Osteocyte (in vitro differentiated cells): ENCODE measurements around the gene MFSD6. TPM values are rescaled to one million over a fixed set of nuclear protein-coding genes. Genes with fewer than 3 reads are reported as not detected.

ENCODE experiments used
- DNase-seq: peaks from one replicate; pipeline ENCODE4 v3.0.0; 2021; ENCODE audit warnings: mixed read lengths; ENCODE audit not compliant: unreplicated experiment; ENCODE audit errors: extremely low spot score
- H3K27ac Mint-ChIP-seq: one replicate; pipeline ENCODE4 v1.8.0; 2021; ENCODE audit warnings: mild to moderate bottlenecking, mixed read lengths; ENCODE audit not compliant: unreplicated experiment
- H3K27me3 Mint-ChIP-seq: one replicate; pipeline ENCODE4 v1.8.0; 2021; ENCODE audit warnings: mixed read lengths; ENCODE audit not compliant: unreplicated experiment
- H3K36me3 Mint-ChIP-seq: one replicate; pipeline ENCODE4 v1.8.0; 2021; ENCODE audit warnings: mixed read lengths; ENCODE audit not compliant: unreplicated experiment
- H3K4me1 Mint-ChIP-seq: one replicate; pipeline ENCODE4 v1.8.0; 2021; ENCODE audit warnings: mixed read lengths; ENCODE audit not compliant: unreplicated experiment
- H3K4me3 Mint-ChIP-seq: one replicate; pipeline ENCODE4 v1.8.0; 2021; ENCODE audit warnings: mild to moderate bottlenecking, moderate library complexity, mixed read lengths; ENCODE audit not compliant: unreplicated experiment
- H3K9me3 Mint-ChIP-seq: one replicate; pipeline ENCODE4 v1.8.0; 2021; ENCODE audit warnings: mixed read lengths; ENCODE audit not compliant: unreplicated experiment
- total RNA-seq: library from RNA; stranded (reverse); gene quantifications from 2 replicates; pipeline ENCODE4 v1.2.1, GENCODE V29; 2021
- TF ChIP-seq, protein P1 (sequence below): fragments of 200-600 bp; sonication (generic); IDR thresholded peaks from 2 replicates; pipeline ENCODE4 v1.5.0; 2021; ENCODE audit warnings: antibody characterized with exemption, mild to moderate bottlenecking, moderate library complexity

MFSD6 gene
- total RNA-seq, 1 donor from 2014 or later, result 12.1 TPM

DNA sequence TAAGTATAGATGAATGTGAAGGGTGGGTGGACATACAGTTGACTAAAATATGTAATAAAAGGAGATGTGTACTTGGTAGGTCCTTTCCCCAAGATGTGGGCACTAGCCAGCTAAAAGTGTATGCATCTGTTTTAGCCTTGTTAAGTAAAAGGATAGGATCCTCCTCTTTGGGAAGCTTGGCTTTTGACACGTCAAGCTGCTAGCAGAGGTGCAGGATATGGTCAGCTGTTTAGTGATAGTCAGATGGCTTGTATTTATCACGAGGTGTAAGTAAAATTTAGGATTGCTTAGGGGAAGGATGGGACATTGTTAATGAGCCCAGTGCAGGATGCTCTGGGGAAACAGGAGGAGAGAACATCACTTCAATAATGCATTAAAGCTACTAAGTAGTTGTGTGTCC, 1.5 kb downstream of the MFSD6 start:
- Mint-ChIP-seq H3K27me3 (peaks cover 5% of the 10 kb centered on the region), H3K27ac (no peak overlapping the region), H3K4me3 (peak overlapping the region; percentile 74), H3K4me1 (no peaks in the 10 kb centered on the region), H3K36me3 (peaks cover 4% of the 10 kb centered on the region), H3K9me3 (no peaks in the 10 kb centered on the region)
- TF ChIP-seq, protein P1, sequence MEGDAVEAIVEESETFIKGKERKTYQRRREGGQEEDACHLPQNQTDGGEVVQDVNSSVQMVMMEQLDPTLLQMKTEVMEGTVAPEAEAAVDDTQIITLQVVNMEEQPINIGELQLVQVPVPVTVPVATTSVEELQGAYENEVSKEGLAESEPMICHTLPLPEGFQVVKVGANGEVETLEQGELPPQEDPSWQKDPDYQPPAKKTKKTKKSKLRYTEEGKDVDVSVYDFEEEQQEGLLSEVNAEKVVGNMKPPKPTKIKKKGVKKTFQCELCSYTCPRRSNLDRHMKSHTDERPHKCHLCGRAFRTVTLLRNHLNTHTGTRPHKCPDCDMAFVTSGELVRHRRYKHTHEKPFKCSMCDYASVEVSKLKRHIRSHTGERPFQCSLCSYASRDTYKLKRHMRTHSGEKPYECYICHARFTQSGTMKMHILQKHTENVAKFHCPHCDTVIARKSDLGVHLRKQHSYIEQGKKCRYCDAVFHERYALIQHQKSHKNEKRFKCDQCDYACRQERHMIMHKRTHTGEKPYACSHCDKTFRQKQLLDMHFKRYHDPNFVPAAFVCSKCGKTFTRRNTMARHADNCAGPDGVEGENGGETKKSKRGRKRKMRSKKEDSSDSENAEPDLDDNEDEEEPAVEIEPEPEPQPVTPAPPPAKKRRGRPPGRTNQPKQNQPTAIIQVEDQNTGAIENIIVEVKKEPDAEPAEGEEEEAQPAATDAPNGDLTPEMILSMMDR, result no peak
- no peak for DNase-seq

DNA sequence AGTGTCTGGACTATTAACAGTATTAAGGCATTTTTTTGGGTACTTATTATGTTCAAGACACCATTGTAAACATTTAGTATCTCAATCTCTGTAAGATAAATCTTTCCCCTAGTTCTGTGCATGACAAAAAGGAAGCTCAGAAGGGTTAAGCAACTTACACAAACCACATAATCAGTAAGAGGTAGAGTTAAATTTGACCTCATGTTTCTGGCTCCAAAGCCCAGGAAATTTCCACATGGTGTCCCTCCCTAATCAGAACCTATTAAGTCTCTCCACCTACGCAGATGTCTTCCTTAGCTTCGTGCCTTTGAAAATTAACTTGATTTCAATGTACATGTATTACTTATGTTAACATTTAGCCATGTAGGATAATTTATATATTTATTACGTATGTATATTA, 2.0 kb downstream of the MFSD6 start:
- H3K27ac Mint-ChIP-seq, result no peak overlapping the region
- TF ChIP-seq, protein P1, result no peak
- H3K4me1 Mint-ChIP-seq, result no peaks in the 10 kb centered on the region
- H3K27me3 Mint-ChIP-seq, result peaks cover 5% of the 10 kb centered on the region
- H3K36me3 Mint-ChIP-seq, result peaks cover 4% of the 10 kb centered on the region
- no peaks in the 10 kb centered on the region for H3K9me3 Mint-ChIP-seq
- no peak for DNase-seq
- H3K4me3 Mint-ChIP-seq, result no peak overlapping the region

DNA sequence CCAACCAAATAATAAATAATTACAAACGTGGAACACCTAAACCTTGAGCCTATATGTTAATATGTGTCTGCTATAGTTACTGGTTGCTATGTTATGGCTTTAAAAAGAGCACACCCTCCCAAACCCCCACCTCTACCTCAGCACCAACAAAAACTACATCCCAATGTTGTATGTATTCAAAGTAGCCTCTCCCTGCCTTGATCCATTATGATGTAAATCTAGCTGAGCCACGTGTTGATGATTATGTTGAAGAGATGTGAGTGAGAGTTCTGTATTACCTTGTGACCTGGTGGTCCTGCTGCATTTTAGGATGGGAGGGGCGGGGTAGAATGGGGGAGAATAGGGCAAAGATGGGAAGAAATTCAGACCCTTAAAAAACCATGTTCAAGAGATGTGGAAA, 4.8 kb downstream of the MFSD6 start:
- Mint-ChIP-seq H3K27me3 (peaks cover 5% of the 10 kb centered on the region), H3K4me3 (no peak overlapping the region), H3K4me1 (peaks cover 7% of the 10 kb centered on the region), H3K9me3 (no peaks in the 10 kb centered on the region), H3K27ac (no peak overlapping the region), H3K36me3 (peaks cover 5% of the 10 kb centered on the region)
- DNase-seq, result no peak
- TF ChIP-seq, protein P1, result no peak

DNA sequence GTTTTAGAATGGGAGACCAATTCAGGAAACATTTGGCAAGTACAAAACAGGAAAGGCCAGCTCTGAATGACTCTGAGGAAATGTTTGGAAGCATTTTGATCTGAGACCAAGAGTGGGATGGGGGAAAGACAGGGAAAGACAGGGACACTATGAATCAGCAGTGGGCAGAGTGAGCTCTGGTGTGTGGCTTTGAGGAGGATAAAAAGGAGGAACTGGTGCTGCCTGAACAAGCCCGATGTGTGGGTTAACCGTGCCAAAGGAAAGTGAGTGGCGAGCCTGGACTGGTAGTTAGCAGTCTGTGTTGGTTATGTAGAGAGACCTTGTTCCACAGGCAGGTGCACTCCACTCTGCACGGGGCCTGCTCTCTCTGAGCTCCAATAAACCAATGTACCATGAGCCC, 5.3 kb downstream of the MFSD6 start:
- peaks cover 5% of the 10 kb centered on the region for H3K27me3 Mint-ChIP-seq
- no peak overlapping the region for H3K4me3 Mint-ChIP-seq
- H3K9me3 Mint-ChIP-seq, result no peaks in the 10 kb centered on the region
- H3K4me1 Mint-ChIP-seq, result peaks cover 7% of the 10 kb centered on the region
- TF ChIP-seq, protein P1, result no peak
- peaks cover 5% of the 10 kb centered on the region for H3K36me3 Mint-ChIP-seq
- H3K27ac Mint-ChIP-seq, result no peak overlapping the region
- no peak for DNase-seq

DNA sequence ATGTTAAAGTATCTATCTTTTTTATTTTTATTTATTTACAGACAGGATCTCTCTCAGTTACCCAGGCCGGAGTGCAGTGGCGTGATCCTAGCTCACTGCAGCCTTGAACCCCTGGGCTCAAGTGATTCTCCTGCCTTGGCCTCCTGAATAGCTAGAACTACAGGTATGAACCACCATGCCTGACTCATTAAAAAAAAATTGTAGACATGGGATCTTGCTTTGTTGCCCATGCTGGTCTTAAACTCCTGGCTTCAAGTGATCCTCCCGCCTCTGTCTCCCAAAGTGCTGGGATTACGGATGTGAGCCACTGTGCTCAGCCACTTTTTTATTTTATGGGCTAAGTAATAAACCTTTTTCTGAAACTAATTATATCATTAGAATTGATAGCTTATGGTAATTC, 7.1 kb downstream of the MFSD6 start:
- no peak for DNase-seq
- Mint-ChIP-seq H3K4me1 (peaks cover 7% of the 10 kb centered on the region), H3K36me3 (peaks cover 1% of the 10 kb centered on the region), H3K27me3 (peaks cover 1% of the 10 kb centered on the region), H3K27ac (no peak overlapping the region), H3K9me3 (no peaks in the 10 kb centered on the region), H3K4me3 (no peak overlapping the region)
- TF ChIP-seq, protein P1, result no peak
